Transverse colon (tissue), 4 donors: ENCODE results near the gene IL1RL1. TPM values are rescaled to one million over a fixed set of nuclear protein-coding genes. Genes with fewer than 3 reads are reported as not detected.

Experiments
- DNase-seq: peaks from one replicate; pipeline ENCODE4 v3.0.0-alpha.2; 2019
- H3K27ac ChIP-seq, 4 donors: fragments of 200-600 bp; sonication (generic); 2 replicates each; pipeline ENCODE4 v1.5.1; 2016 to 2018; ENCODE audit warnings: inconsistent platforms in 4 of 4
- H3K27me3 ChIP-seq: fragments of 200-600 bp; sonication (generic); 2 replicates; pipeline ENCODE4 v1.5.1; 2017; ENCODE audit warnings: inconsistent platforms
- H3K36me3 ChIP-seq, 4 donors: fragments of 200-600 bp; sonication (generic); 2 replicates each; pipeline ENCODE4 v1.5.1; 2017 to 2019; ENCODE audit warnings: inconsistent platforms in 4 of 4
- H3K4me1 ChIP-seq, 4 donors: fragments of 200-600 bp; sonication (generic); 2 replicates each; pipeline ENCODE4 v1.5.1; 2017 to 2020; ENCODE audit warnings: inconsistent platforms in 4 of 4
- H3K4me3 ChIP-seq, 4 donors: fragments of 200-600 bp; sonication (generic); 1 replicate in 1 of 4; 2 replicates in 3 of 4; pipeline versions ENCODE4 v1.5.1 to v1.6.1; 2017 to 2019; ENCODE audit warnings: inconsistent platforms in 4 of 4
- H3K9me3 ChIP-seq, 2 donors: fragments of 200-600 bp; sonication (generic); 2 replicates each; pipeline ENCODE4 v1.5.1; 2017 to 2019; ENCODE audit warnings: inconsistent platforms in 2 of 2
- CTCF ChIP-seq, 5 experiments: fragments of 200-600 bp in 3 of 5; fragments of 450-650 bp in 2 of 5; sonication (generic) in 3 of 5; IDR thresholded peaks; 1 replicate in 2 of 5; 2 replicates in 3 of 5; pipeline ENCODE4 v1.5.1; 2016 to 2017; ENCODE audit warnings: antibody characterized with exemption in 5 of 5, inconsistent platforms in 3 of 5, mild to moderate bottlenecking in 2 of 5, moderate library complexity in 1 of 5
- EP300 ChIP-seq: sonication (generic); formaldehyde crosslinking; IDR thresholded peaks from one replicate; pipeline ENCODE4 v1.6.1; 2017; ENCODE audit warnings: antibody characterized with exemption, low read depth
- POLR2A ChIP-seq: fragments of 450-650 bp; IDR thresholded peaks from one replicate; pipeline ENCODE4 v1.6.1; 2016; ENCODE audit warnings: antibody characterized with exemption, mild to moderate bottlenecking, moderate library complexity
- POLR2AphosphoS5 ChIP-seq, 3 donors: sonication (generic); formaldehyde crosslinking; IDR thresholded peaks; one replicate each; pipeline ENCODE4 v1.6.1; 2016; ENCODE audit warnings: antibody characterized with exemption in 3 of 3
- WGBS, 2 donors: methylation state at CpG; one replicate each; pipeline ENCODE4 v1.1.5; 2018; ENCODE audit warnings: low coverage in 1 of 2; 5-methylcytosine and 5-hydroxymethylcytosine counted together
- in situ Hi-C, 4 donors: fragments of 200-750 bp; cut with MboI; loops; one replicate each; pipeline versions ENCODE4 v1.15.0 to v1.15.1; 2017; ENCODE audit warnings: low sequenced_read_pairs in 3 of 4, low pct_ligation_motif_present in 1 of 4, low pct_unique_long_range_greater_than_20kb in 1 of 4
- intact Hi-C: fragments of 100-400 bp; cut with DNase I; formaldehyde crosslinking; loops from one replicate; pipeline ENCODE4 v1.15.1; 2023; ENCODE audit warnings: low total_unique reads
- total RNA-seq, 4 donors: library from RNA; depleted of rRNA; stranded (reverse); fragments of >200 nt; gene quantifications; one replicate each; pipeline ENCODE4 v1.1.0, GENCODE V29; 2016

The IL1RL1 gene
- total RNA-seq, 4 donors from 2014 or later: 0.40 to 57.2 (median 11.7) TPM

- H3K27me3 ChIP-seq: peaks cover 16% of the 10 kb centered on the region
- H3K36me3 ChIP-seq: no peaks in the 10 kb centered on the region
- no peaks in the 10 kb centered on the region for H3K4me1 ChIP-seq
- no peak overlapping the region for H3K27ac ChIP-seq
- H3K9me3 ChIP-seq: no peaks in the 10 kb centered on the region
- intact Hi-C loops (no loop called here), in situ Hi-C loops (no loop called here)
- no peak overlapping the region for H3K4me3 ChIP-seq
- TF ChIP-seq POLR2A (no peak), CTCF (IDR thresholded peaks at IDR 0.05) (no peak), EP300 (no peak), POLR2AphosphoS5 (IDR thresholded peaks at IDR 0.05) (no peak)
- WGBS, 2 donors: 72 to 85% methylated on average over 3 to 4 of the region's 4 CpGs
- no peak for DNase-seq
Observed at GRCh38 chr2:102291319-102292075, 19.9 kb upstream of the IL1RL1 start.

GRCh38 chr2:102294802-102295489 is 16.4 kb upstream of the IL1RL1 start:
- Histone ChIP-seq H3K27me3 (peaks cover 29% of the 10 kb centered on the region), H3K27ac (no peak overlapping the region), H3K4me1 (no peaks in the 10 kb centered on the region), H3K36me3 (no peaks in the 10 kb centered on the region), H3K4me3 (no peak overlapping the region), H3K9me3 (no peaks in the 10 kb centered on the region)
- WGBS, 2 donors: 71 to 100% methylated on average over 2 to 3 of the region's 3 CpGs
- TF ChIP-seq POLR2AphosphoS5 (IDR thresholded peaks at IDR 0.05) (no peak), POLR2A (no peak), CTCF (IDR thresholded peaks at IDR 0.05) (no peak), EP300 (no peak)
- DNase-seq: no peak
- in situ Hi-C loops: no loop called here
- intact Hi-C loops: no loop called here

- Histone ChIP-seq H3K4me3 (no peak overlapping the region), H3K36me3 (no peaks in the 10 kb centered on the region), H3K27me3 (peaks cover 35% of the 10 kb centered on the region), H3K27ac (no peak overlapping the region), H3K9me3 (no peaks in the 10 kb centered on the region), H3K4me1 (no peaks in the 10 kb centered on the region)
- WGBS, 2 donors: 83 to 86% methylated on average over 1 of the region's 1 CpG
- no peak for DNase-seq
- intact Hi-C loops (no loop called here), in situ Hi-C loops (no loop called here)
- TF ChIP-seq POLR2A (no peak), POLR2AphosphoS5 (IDR thresholded peaks at IDR 0.05) (no peak), EP300 (no peak), CTCF (IDR thresholded peaks at IDR 0.05) (no peak)
Observed at GRCh38 chr2:102295566-102295965, 15.8 kb upstream of the IL1RL1 start.

- Histone ChIP-seq H3K4me1 (no peaks in the 10 kb centered on the region), H3K27me3 (peaks cover 41% of the 10 kb centered on the region), H3K9me3 (no peaks in the 10 kb centered on the region), H3K4me3 (no peak overlapping the region), H3K27ac (no peak overlapping the region), H3K36me3 (no peaks in the 10 kb centered on the region)
- no peak for DNase-seq
- in situ Hi-C loops: no loop called here
- intact Hi-C loops: no loop called here
- TF ChIP-seq EP300 (no peak), CTCF (IDR thresholded peaks at IDR 0.05) (no peak), POLR2A (no peak), POLR2AphosphoS5 (IDR thresholded peaks at IDR 0.05) (no peak)
Observed at GRCh38 chr2:102296449-102296848, 14.9 kb upstream of the IL1RL1 start.
